Neuronal stem cell (in vitro differentiated cells): ENCODE data around the gene SORBS1.

Experiments used
- DNase-seq: peaks from one replicate; pipeline ENCODE4 v3.0.0-alpha.2; 2013; ENCODE audit warnings: low spot score
- H2AFZ ChIP-seq: one replicate; pipeline ENCODE4 v1.6.1; 2013; ENCODE audit warnings: mild to moderate bottlenecking, low read length, inconsistent platforms
- H2AK5ac ChIP-seq: 2 replicates; pipeline ENCODE4 v1.6.1; 2013; ENCODE audit warnings: low read depth, mild to moderate bottlenecking, inconsistent platforms, low read length, moderate library complexity, mixed read lengths
- H2BK120ac ChIP-seq: 2 replicates; pipeline ENCODE4 v1.6.1; 2013; ENCODE audit warnings: low read depth, mild to moderate bottlenecking, inconsistent platforms, low read length, moderate library complexity, mixed read lengths
- H2BK12ac ChIP-seq: one replicate; pipeline ENCODE4 v1.6.1; 2013; ENCODE audit warnings: low read length, inconsistent platforms
- H2BK15ac ChIP-seq: 2 replicates; pipeline ENCODE4 v1.6.1; 2013; ENCODE audit warnings: mild to moderate bottlenecking, low read length, inconsistent platforms, mixed read lengths
- H2BK5ac ChIP-seq: one replicate; pipeline ENCODE4 v1.6.1; 2013; ENCODE audit warnings: inconsistent platforms, mild to moderate bottlenecking, low read length, moderate library complexity
- H3K14ac ChIP-seq: one replicate; pipeline ENCODE4 v1.6.1; 2013; ENCODE audit warnings: low read length, inconsistent platforms
- H3K18ac ChIP-seq: 2 replicates; pipeline ENCODE4 v1.6.1; 2013; ENCODE audit warnings: low read length, inconsistent platforms
- H3K23ac ChIP-seq: 2 replicates; pipeline ENCODE4 v1.6.1; 2013; ENCODE audit warnings: low read depth, mild to moderate bottlenecking, mixed read lengths, low read length, inconsistent platforms; ENCODE audit not compliant: poor library complexity
- H3K27ac ChIP-seq: replicated peaks from 3 replicates; pipeline ENCODE4 v1.5.1; 2013; ENCODE audit warnings: low read length, inconsistent platforms
- H3K27me3 ChIP-seq, 3 experiments: 2 replicates each; pipeline ENCODE4 v1.6.1; 2013; ENCODE audit warnings: low read length in 3 of 3, mild to moderate bottlenecking in 2 of 3, inconsistent platforms in 1 of 3, low read depth in 1 of 3, mixed read lengths in 1 of 3, moderate library complexity in 1 of 3; ENCODE audit not compliant: control insufficient read depth in 3 of 3, insufficient read depth in 3 of 3
- H3K36me3 ChIP-seq, 2 donors: replicated peaks in 1 of 2; 2 replicates each; pipeline ENCODE4 v1.6.1; 2013; ENCODE audit warnings: low read length in 2 of 2; ENCODE audit not compliant: control insufficient read depth in 2 of 2, insufficient read depth in 2 of 2
- H3K4ac ChIP-seq: 2 replicates; pipeline ENCODE4 v1.6.1; 2013; ENCODE audit warnings: inconsistent platforms, mild to moderate bottlenecking, low read length, moderate library complexity
- H3K4me1 ChIP-seq, 2 donors: 1 replicate in 1 of 2; 2 replicates in 1 of 2; pipeline ENCODE4 v1.6.1; 2013; ENCODE audit warnings: low read length in 2 of 2, low read depth in 1 of 2; ENCODE audit not compliant: control insufficient read depth in 2 of 2, insufficient read depth in 1 of 2
- H3K4me2 ChIP-seq: one replicate; pipeline ENCODE4 v1.6.1; 2013; ENCODE audit warnings: mild to moderate bottlenecking, low read length, inconsistent platforms; ENCODE audit not compliant: insufficient read depth, poor library complexity, severe bottlenecking
- H3K4me3 ChIP-seq, 2 donors: 2 replicates each; pipeline ENCODE4 v1.5.1; 2013; ENCODE audit warnings: low read length in 2 of 2, mild to moderate bottlenecking in 2 of 2, inconsistent platforms in 1 of 2, moderate library complexity in 1 of 2
- H3K79me1 ChIP-seq: one replicate; pipeline ENCODE4 v1.6.1; 2013; ENCODE audit warnings: low read depth, mild to moderate bottlenecking, inconsistent platforms, low read length, moderate library complexity
- H3K9ac ChIP-seq: one replicate; pipeline ENCODE4 v1.6.1; 2013; ENCODE audit warnings: mild to moderate bottlenecking, low read depth, low read length, inconsistent platforms; ENCODE audit not compliant: poor library complexity
- H3K9me3 ChIP-seq, 2 donors: replicated peaks in 1 of 2; 2 replicates each; pipeline versions ENCODE3 to v1.6.1; 2013; ENCODE audit warnings: low read length in 2 of 2, mild to moderate bottlenecking in 2 of 2, inconsistent platforms in 1 of 2, low read depth in 1 of 2, mixed read lengths in 1 of 2, moderate library complexity in 1 of 2; ENCODE audit not compliant: control insufficient read depth in 2 of 2, insufficient read depth in 1 of 2
- H4K8ac ChIP-seq: one replicate; pipeline ENCODE4 v1.6.1; 2013; ENCODE audit warnings: low read depth, mild to moderate bottlenecking, inconsistent platforms, low read length, moderate library complexity
- H4K91ac ChIP-seq: one replicate; pipeline ENCODE4 v1.6.1; 2013; ENCODE audit warnings: low read length, low read depth, mild to moderate bottlenecking, inconsistent platforms; ENCODE audit not compliant: poor library complexity
- WGBS, 2 donors: extraction: QIAGEN DNeasy Blood & Tissue Kit; methylation state at CpG; one replicate each; pipeline ENCODE4 v1.1.7; 2013; ENCODE audit warnings: missing lambda C conversion rate in 2 of 2, mixed read lengths in 1 of 2; ENCODE audit not compliant: insufficient read length in 2 of 2, insufficient replicate concordance in 1 of 2; ENCODE audit errors: extremely low coverage in 2 of 2; 5-methylcytosine and 5-hydroxymethylcytosine counted together

The SORBS1 gene

GRCh38 chr10:95331596-95332130 lies 229.5 kb downstream of the SORBS1 start:
- Histone ChIP-seq H4K8ac (no peak overlapping the region), H3K4me2 (no peak overlapping the region), H2AFZ (no peak overlapping the region), H3K14ac (no peak overlapping the region), H3K4me3 (no peak overlapping the region), H2BK12ac (no peak overlapping the region), H3K36me3 (no peaks in the 10 kb centered on the region), H3K27me3 (no peaks in the 10 kb centered on the region), H3K18ac (no peak overlapping the region), H3K23ac (no peak overlapping the region), H2BK120ac (no peak overlapping the region), H2BK5ac (no peak overlapping the region), H3K27ac (no peak overlapping the region), H4K91ac (no peak overlapping the region), H2AK5ac (no peak overlapping the region), H3K4ac (no peak overlapping the region), H3K9me3 (no peaks in the 10 kb centered on the region), H2BK15ac (no peak overlapping the region), H3K4me1 (peaks cover 0 to 9% of the 10 kb centered on the region in 2 donors), H3K79me1 (no peaks in the 10 kb centered on the region), H3K9ac (no peak overlapping the region)
- WGBS, 2 donors: no CpG with 5 or more reads among the region's 3 CpGs
- DNase-seq: no peak

DNA sequence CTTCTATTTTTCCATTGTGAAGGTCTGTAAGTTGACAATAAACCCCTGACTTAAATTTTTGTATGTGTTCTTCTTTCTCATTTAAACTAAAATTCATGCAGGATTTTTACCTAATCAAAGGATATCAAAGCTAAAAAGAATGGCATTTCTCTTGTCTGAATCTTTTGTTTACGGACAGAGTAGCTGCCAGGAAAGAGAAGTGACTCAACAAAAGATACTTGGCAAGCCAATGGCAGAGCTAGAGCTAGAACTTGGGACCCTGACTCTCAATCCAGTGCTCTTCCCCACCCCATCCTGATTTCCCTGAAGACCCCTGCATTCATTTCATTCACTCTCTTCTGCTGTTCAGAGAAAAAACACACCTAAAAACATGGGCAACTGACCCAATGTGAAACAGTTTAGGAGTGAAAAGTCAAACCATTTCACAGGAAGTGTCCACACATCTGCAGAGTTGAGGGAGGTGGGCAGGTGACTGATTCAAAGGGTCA lies 230.2 kb downstream of the SORBS1 start:
- Histone ChIP-seq H4K91ac (no peak overlapping the region), H3K4me2 (no peak overlapping the region), H3K4ac (no peak overlapping the region), H2AFZ (no peak overlapping the region), H3K14ac (no peak overlapping the region), H3K79me1 (no peaks in the 10 kb centered on the region), H2BK15ac (no peak overlapping the region), H4K8ac (no peak overlapping the region), H3K36me3 (no peaks in the 10 kb centered on the region), H3K9me3 (no peaks in the 10 kb centered on the region), H2BK120ac (no peak overlapping the region), H2AK5ac (no peak overlapping the region), H3K23ac (no peak overlapping the region), H2BK12ac (no peak overlapping the region), H3K27ac (no peak overlapping the region), H3K9ac (no peak overlapping the region), H3K4me1 (peaks cover 0 to 7% of the 10 kb centered on the region in 2 donors), H3K27me3 (no peaks in the 10 kb centered on the region), H3K18ac (no peak overlapping the region), H3K4me3 (no peak overlapping the region), H2BK5ac (no peak overlapping the region)
- no CpG with 5 or more reads among the region's 1 CpG for WGBS, 2 donors
- DNase-seq: no peak

DNA sequence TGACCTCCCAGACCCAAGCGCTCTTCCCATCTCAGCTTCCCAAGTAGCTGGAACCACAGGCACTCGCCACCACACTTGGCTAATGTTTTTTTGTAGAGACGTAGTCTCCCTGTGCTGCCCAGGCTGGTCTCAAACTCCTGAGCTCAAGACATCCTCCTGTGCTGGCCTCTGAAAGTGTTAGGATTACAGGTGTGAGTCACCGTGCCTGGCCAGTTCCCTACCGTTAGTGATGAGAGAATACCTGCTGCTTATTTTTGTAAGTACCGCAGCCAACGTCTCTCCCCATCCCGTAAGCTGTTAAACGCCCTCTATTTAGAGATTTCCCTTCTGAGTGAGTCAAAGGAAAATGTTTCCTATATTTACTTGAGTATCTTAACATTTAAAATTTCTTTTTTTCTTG lies 231.9 kb downstream of the SORBS1 start:
- no peak overlapping the region for H3K18ac ChIP-seq
- no peaks in the 10 kb centered on the region for H3K36me3 ChIP-seq
- H3K9me3 ChIP-seq: no peaks in the 10 kb centered on the region
- H3K79me1 ChIP-seq: no peaks in the 10 kb centered on the region
- no peak overlapping the region for H2BK12ac ChIP-seq
- no peak overlapping the region for H2AK5ac ChIP-seq
- H3K14ac ChIP-seq: no peak overlapping the region
- DNase-seq: no peak
- H3K4me2 ChIP-seq: no peak overlapping the region
- H3K27ac ChIP-seq: no peak overlapping the region
- no peak overlapping the region for H3K9ac ChIP-seq
- H2BK120ac ChIP-seq: no peak overlapping the region
- H4K91ac ChIP-seq: no peak overlapping the region
- H2BK5ac ChIP-seq: no peak overlapping the region
- H2BK15ac ChIP-seq: no peak overlapping the region
- H3K4me3 ChIP-seq: no peak overlapping the region
- no peaks in the 10 kb centered on the region for H3K27me3 ChIP-seq
- no CpG with 5 or more reads among the region's 9 CpGs for WGBS, 2 donors
- H3K4ac ChIP-seq: no peak overlapping the region
- H2AFZ ChIP-seq: no peak overlapping the region
- H3K23ac ChIP-seq: no peak overlapping the region
- no peak overlapping the region for H4K8ac ChIP-seq
- H3K4me1 ChIP-seq: peaks cover 0 to 4% of the 10 kb centered on the region in 2 donors

GRCh38 chr10:95328013-95328412 lies 233.2 kb downstream of the SORBS1 start:
- Histone ChIP-seq H3K36me3 (no peaks in the 10 kb centered on the region), H3K18ac (no peak overlapping the region), H2BK12ac (no peak overlapping the region), H3K14ac (no peak overlapping the region), H3K4me2 (no peak overlapping the region), H3K9ac (no peak overlapping the region), H3K27me3 (no peaks in the 10 kb centered on the region), H3K4ac (no peak overlapping the region), H2AFZ (no peak overlapping the region), H3K9me3 (no peaks in the 10 kb centered on the region), H3K27ac (no peak overlapping the region), H3K23ac (no peak overlapping the region), H2BK120ac (no peak overlapping the region), H4K8ac (no peak overlapping the region), H3K4me3 (no peak overlapping the region), H2BK15ac (no peak overlapping the region), H2BK5ac (no peak overlapping the region), H3K4me1 (peaks cover 0 to 4% of the 10 kb centered on the region in 2 donors), H3K79me1 (no peaks in the 10 kb centered on the region), H4K91ac (no peak overlapping the region), H2AK5ac (no peak overlapping the region)
- no CpG with 5 or more reads among the region's 3 CpGs for WGBS, 2 donors
- no peak for DNase-seq
